ENCODE measurements around the gene CNTNAP3.
"Not testable (repeated sequence)": the region's sequence is repeated elsewhere in the genome, so short reads cannot be mapped to it uniquely, and the experiment has no call there.

CNTNAP3 gene

DNA sequence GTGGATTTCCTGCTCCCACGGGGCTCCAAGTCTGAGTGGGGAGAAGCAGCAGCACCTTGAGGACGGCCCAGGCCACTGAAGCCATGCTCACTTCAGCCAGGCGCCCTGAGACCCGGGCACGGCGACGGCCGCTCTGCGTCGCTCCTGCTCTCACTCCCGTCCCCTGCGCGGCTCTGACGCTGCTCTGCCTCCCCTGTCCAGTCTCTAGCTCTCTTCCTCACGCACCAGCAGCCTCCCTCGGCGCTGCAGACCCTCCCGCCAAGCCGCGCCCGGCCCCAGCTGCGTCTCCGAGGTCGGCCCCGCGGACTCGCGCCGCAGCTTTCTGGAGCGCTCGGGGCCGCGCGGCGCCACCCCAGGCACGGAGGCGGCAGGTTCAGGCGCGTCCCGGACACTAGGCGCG, at the start of gene CNTNAP3:
Gene CNTNAP3, minus strand, starts transcription at position 188 of the 400 bp plus-strand sequence. Its CDS starts 103 bp downstream, at position 85.
- not testable (repeated sequence) for DNase-seq (ENCODE audit: low spot score)

GRCh38 chr9:39279995-39280394, 8.0 kb downstream of the CNTNAP3 start:
- not testable (repeated sequence) for DNase-seq (ENCODE audit: low spot score)

DNA sequence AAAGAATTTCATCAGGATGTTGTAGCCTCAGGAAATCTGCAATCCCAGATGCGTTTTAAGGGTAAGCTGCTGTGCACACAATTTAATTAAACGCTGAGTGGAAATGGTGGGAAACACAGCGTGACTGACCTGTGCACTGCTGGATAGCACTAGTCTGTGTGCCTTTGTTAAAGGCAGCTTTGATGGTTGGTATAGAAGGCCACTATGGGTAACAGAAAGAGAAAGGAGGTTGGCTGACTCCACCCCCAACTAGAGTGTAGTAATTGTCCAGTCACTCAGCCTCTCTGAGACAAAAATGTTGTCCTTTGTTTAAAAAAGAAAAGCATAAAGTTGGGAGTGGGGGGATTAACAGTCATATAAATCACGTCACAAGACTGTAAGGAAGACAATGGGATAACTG, 45.5 kb downstream of the CNTNAP3 start:
- not testable (repeated sequence) for DNase-seq (ENCODE audit: low spot score)

DNA sequence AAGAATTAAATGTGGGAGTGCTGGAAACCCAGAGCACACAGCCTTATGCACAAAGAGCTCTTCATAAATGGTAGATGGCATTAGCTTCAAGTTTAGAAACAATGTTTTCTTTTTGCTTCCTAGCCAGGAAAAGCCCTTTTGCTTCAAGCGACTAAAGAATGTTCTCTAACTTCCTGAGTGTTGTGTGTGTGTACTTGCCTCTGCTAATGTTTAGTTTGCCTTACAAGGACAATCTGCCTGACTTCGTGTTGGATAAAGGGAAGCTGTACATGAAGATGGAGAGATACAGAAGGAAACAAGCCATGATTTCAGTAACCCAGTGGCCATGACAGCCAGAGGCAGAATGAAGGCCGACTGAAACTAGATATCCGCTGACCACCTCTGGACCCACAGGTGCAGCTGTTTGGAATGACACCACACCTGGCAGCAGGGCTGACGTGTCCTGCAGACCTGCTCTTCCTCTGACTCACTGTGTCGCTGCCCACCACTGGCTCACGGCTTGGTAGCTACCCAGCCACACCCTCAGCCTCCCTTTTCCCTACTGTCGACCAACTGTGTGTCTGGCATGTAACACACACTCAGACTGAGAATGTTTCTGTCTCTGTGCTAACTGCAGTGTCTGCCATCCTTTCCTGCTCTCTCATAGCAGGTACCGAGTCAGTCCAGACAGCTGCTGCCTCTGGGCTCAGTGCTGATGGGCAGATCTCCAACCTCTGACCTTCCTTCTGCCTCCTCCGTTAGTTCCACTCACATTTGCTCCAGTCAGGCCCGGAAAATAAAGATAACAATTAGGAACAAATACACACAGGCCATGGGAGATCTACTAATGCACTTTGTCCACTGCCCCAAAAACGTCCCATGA, 55.6 kb downstream of the CNTNAP3 start:
- not testable (repeated sequence) for DNase-seq (ENCODE audit: low spot score)

DNA sequence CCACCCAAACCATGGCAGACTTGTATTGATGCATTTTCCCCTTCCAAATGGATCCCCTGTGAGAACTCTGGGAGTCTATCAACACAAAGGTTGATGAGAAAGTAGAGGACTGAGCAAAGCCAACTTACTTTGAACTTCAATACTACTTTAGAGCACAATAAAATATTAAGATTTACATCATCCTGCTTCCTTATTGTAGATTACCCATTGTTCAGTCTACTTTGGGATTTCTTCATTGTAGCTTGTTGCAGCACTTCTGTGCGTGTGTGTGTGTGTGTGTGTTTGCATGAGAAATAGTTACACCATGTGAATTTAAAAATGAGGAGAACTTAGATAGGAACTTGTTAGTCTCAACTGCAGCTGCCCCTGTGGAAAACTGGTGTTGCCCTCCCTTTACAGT, 72.0 kb downstream of the CNTNAP3 start:
- not testable (repeated sequence) for DNase-seq (ENCODE audit: low spot score)

- DNase-seq (ENCODE audit: low spot score) = not testable (repeated sequence)
Observed at GRCh38 chr9:39209773-39210172, 78.2 kb downstream of the CNTNAP3 start.

DNA sequence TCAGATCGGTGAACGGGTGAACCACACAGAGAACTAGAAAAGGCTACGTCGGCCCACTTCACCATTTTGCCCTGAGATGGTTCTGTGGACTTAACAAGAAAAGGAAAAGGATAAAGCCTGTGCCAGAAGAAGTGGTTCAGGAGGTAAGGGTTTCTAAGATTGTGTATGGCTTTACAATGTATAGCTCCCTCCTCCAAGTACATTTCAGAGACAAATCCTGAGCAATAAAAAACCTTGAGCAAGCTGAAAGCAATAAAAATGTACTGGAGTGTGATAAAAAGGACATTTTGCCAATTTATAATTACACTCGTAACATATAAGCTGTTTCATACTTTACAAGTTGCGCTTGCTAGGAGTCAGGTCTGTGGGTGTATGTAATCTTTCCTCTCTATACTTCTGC, 81.3 kb downstream of the CNTNAP3 start:
- DNase-seq (ENCODE audit: low spot score) = not testable (repeated sequence)

DNA sequence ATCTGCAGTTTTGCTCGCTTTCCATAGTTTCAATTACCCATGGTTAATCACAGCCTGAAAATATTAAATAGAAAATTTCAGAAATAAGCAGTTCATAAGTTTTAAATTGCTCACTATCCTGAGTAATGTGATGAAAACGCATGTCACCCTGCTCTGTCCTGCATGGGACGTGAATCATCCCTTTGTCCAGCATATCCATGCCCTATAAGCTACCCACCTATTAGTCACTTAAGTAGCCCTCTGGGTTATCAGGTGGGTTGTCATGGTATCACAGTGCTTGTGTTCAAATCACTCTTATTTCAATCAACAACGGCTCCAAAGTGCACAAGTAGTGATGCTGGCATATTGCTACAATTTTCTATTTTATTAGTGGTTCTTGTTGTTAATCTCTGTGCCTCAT, 82.1 kb downstream of the CNTNAP3 start:
- DNase-seq (ENCODE audit: low spot score) = not testable (repeated sequence)

DNA sequence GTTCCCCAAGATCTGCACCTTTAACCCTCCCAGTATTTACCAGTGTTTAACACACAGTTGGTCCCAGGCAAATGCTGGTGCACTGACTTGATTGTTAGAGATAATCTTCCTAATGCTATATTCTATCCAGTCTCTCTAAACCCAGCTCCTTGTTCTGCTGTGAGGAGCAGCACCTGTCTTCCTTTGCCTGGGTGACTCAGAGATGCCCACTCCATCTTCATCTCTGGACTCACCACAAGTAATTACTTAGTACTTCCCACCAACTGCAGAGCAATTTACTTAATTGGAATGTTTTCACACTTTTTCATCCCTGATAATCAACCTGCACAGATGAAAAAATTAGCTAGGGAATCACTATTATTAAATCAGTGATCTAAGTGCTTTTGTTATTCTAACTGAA, 87.6 kb downstream of the CNTNAP3 start:
- DNase-seq (ENCODE audit: low spot score) = not testable (repeated sequence)

DNA sequence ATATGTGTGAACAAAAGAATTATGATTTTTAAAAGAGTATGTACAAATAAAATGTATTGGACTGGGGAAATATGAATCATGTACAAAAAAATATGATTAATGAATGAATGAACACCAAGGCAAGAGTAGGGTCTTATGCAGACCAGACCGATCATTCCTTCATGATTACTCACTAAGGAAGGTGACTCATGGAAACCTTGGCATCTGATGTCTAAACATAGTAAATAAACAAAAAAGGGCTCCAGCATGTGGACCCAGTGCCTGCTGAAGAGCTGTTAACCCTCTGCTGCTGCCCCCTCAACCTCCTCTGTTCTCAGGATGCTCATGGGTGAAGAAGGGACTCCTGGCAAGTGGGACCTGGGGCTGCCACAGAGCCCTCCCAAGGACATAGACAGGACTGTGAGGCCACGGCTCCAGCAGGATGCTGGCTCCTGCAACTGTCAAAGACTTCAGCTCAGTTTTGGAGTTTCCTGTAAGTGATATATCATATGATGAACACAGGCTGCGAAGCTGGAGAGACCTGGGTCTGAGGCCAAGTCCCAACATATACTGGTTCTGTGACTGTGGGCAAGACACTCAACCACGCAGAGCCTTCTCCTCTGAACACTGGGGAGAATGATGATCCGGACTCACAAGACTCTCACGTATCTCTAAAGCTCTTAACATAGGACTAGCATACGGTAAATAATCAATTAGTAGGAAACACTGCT, 89.8 kb downstream of the CNTNAP3 start:
- not testable (repeated sequence) for DNase-seq (ENCODE audit: low spot score)

- not testable (repeated sequence) for DNase-seq (ENCODE audit: low spot score)
Observed at GRCh38 chr9:39171370-39171769, 116.6 kb downstream of the CNTNAP3 start.

DNA sequence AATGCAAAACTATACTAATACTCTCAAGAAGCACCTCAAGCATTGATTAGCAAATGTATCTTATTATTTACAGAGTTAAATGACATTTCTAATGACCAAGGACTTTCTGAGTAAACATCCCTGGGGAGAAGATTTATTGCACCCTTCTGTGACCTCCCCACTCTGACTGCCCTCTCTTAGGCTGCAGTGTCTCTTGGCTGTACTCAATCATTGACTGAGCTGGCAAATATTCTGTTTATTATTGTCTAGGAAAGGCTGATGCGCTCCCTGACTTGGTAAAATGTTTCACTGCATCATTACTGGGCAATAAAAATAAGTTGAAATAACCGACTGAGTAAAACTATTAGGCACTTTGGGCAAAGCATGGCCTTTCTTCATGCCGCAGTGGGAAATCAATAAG, 130.3 kb downstream of the CNTNAP3 start:
- DNase-seq (ENCODE audit: low spot score) = not testable (repeated sequence)

DNA sequence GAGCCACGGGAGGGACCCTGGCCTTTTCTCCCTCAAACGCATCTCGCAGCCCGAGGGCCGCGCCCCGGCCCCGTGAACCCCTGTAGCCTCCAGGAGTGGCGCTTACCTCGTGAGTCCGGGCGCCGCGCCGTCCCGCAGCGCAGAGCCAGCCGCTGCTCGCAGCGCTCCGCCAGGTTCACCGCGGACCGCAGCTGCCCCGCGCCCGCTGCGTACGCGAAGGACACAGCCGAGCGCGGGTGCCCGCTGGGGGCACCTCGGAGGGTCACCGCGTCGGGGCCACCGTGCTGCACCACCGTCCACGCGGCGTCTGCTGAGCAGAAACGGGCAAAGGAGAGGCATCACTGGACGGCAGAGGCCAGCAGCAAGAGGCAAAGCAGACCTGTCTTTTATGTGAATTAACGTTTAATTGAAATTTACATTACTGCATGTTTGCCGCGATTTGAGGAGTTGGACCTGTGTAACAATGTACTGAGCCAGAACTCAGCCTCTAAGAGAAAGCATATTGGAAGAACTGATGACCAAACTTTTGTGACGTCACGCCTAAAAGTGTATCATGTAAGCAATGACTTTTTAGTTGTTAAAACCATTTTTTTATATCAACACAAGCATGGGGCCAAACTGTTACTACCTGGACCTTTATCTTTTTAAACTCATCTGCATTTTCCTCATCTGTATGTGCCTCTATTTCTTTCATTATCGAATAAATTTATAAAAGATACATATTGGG, 155.0 kb downstream of the CNTNAP3 start:
- DNase-seq (ENCODE audit: low spot score) = not testable (repeated sequence)

GRCh38 chr9:39121401-39121800, 166.6 kb downstream of the CNTNAP3 start:
- DNase-seq (ENCODE audit: low spot score) = not testable (repeated sequence)

DNA sequence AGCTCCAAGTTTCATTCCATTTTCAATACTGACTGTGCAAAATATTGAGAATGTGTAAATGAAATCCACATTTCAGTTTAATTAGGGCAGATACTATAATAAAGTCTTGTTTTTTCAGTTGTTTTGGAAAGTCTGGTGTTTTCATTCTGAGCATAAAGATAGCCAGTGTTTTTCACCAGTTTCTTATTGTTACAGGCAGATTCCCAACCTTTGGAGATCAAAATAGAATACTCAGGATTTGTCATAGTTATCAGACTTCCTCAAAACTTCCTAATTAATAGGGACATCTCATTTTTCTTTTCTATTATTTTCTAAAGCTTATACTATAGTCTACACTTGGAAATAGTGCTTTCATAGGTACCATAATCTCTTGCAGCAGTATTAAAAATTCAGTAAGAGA, 176.2 kb downstream of the CNTNAP3 start:
- DNase-seq (ENCODE audit: low spot score) = not testable (repeated sequence)

GRCh38 chr9:39108145-39108544, 179.8 kb downstream of the CNTNAP3 start:
- DNase-seq (ENCODE audit: low spot score) = no peak

DNA sequence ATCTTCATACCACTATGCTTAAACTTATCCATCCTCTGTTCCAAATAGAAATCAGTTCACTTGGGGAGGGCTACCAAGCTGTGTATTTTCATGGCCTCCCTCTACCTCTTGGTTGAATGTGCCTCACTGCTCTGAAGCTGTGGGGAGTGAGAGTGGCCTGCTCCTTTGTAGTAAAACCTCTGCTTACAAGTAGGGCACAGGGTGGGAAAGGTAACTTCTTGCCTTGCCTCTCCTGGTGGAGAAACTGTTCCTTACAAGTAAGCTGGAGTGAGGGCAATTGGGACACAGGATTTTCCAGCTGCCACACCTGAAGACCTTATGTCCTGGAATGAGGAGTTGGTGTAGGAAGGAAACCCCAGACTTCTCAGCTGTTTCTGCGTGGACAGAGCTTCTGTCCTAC, 190.8 kb downstream of the CNTNAP3 start:
- DNase-seq (ENCODE audit: low spot score) = not testable (repeated sequence)

- not testable (repeated sequence) for DNase-seq (ENCODE audit: low spot score)
Observed at GRCh38 chr9:39085311-39085710, 202.7 kb downstream of the CNTNAP3 start.

- DNase-seq (ENCODE audit: low spot score) = not testable (repeated sequence)
Observed at GRCh38 chr9:39082574-39082973, 205.4 kb downstream of the CNTNAP3 start.

DNA sequence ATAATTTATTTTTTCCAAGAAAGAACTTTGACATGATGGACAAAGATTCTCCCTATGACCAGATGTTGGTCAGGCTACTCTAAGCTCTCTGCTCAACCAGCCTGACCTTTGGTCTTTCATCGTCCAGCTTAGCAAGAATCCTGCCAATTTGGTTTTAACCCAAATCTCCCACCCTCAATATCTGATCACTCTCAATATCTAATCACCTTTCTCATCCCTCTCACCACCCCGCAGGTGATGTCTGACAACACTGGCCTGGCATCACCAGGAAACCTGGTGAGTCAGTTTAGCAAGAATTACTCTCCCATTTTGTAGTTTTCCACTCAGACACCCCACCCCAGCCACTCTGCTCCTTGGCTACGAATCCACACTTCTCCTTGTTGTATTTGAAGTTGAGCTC, 207.9 kb downstream of the CNTNAP3 start:
- not testable (repeated sequence) for DNase-seq (ENCODE audit: low spot score)

DNA sequence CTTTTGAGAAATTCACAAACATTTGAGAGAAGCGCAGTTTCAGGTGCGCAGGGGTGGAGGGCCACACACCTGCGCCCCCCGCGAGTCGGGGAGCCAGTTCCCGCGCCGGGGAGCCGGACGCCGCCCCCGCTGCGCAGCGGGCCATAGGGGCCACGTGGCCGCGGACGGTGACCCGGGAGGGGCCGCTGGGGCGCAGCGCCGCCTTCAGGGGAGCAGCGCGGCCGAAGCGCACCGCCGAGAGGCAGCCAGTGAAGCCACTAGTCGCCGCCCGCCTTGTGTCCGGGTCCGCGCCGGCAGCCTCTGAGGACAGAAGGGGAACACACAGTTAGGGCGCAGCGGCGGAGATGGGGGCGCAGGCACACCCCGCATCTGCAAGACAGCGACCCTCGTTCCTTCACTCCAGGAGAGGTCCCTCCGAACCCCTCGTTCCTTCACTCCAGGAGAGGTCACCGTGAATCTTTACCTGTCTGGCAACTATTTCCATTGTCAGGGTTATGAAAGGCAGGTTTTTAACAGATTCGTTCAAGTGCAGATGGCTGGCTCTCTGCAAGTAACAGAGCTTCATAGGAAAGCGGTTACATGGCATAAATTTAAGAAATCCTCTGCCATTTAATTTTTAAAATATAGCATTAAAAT, 209.2 kb downstream of the CNTNAP3 start:
- peak; percentile 4 for DNase-seq (ENCODE audit: low spot score)

GRCh38 chr9:39073537-39073936, 214.4 kb downstream of the CNTNAP3 start:
- not testable (repeated sequence) for DNase-seq (ENCODE audit: low spot score)
